Lung (tissue), 12 donors: ENCODE measurements around the gene KLHDC9. TPM values are rescaled to one million over a fixed set of nuclear protein-coding genes. Genes with fewer than 3 reads are reported as not detected.
"Not testable (repeated sequence)": the region's sequence is repeated elsewhere in the genome, so short reads cannot be mapped to it uniquely, and the experiment has no call there.

Source experiments
- ATAC-seq: fragments of 200-7000 bp; cut with Tn5 transposase; one replicate; pipeline ENCODE4 v1.9.1; 2020; ENCODE audit warnings: moderate number of reproducible peaks; ENCODE audit not compliant: insufficient read depth, low FRiP score
- DNase-seq, 3 donors: peaks; one replicate each; pipeline ENCODE4 v3.0.0-alpha.2; 2013 to 2017
- H3K27ac ChIP-seq, 2 donors: one replicate each; pipeline ENCODE4 v1.5.1; 2013; ENCODE audit warnings: mild to moderate bottlenecking in 2 of 2, moderate library complexity in 2 of 2, control low read depth in 1 of 2, inconsistent platforms in 1 of 2, low read depth in 1 of 2, low read length in 1 of 2
- H3K27me3 ChIP-seq, 3 donors: one replicate each; pipeline ENCODE4 v1.5.1; 2013; ENCODE audit warnings: low read length in 2 of 3; ENCODE audit not compliant: control insufficient read depth in 3 of 3, insufficient read depth in 3 of 3
- H3K36me3 ChIP-seq, 4 donors: one replicate each; pipeline ENCODE4 v1.5.1; 2013; ENCODE audit warnings: low read length in 4 of 4, mild to moderate bottlenecking in 1 of 4, moderate library complexity in 1 of 4; ENCODE audit not compliant: control insufficient read depth in 4 of 4, insufficient read depth in 4 of 4
- H3K4me1 ChIP-seq, 5 donors: one replicate each; pipeline ENCODE4 v1.5.1; 2013; ENCODE audit warnings: low read length in 5 of 5, mild to moderate bottlenecking in 2 of 5, moderate library complexity in 1 of 5; ENCODE audit not compliant: control insufficient read depth in 5 of 5, insufficient read depth in 5 of 5
- H3K4me3 ChIP-seq: one replicate; pipeline ENCODE4 v1.5.1; 2013; ENCODE audit warnings: mild to moderate bottlenecking, control low read depth, moderate library complexity
- H3K9ac ChIP-seq, 2 donors: one replicate each; pipeline ENCODE4 v1.5.1; 2013; ENCODE audit warnings: low read length in 2 of 2, control low read depth in 1 of 2; ENCODE audit not compliant: insufficient read depth in 1 of 2
- H3K9me3 ChIP-seq, 4 donors: one replicate each; pipeline ENCODE4 v1.5.1; 2013; ENCODE audit warnings: low read length in 3 of 4, mild to moderate bottlenecking in 1 of 4, moderate library complexity in 1 of 4; ENCODE audit not compliant: control insufficient read depth in 4 of 4, insufficient read depth in 3 of 4
- CTCF ChIP-seq: IDR thresholded peaks from 2 replicates; pipeline ENCODE4 v1.5.1; 2012; ENCODE audit warnings: mild to moderate bottlenecking; ENCODE audit errors: control extremely low read depth, extremely low read depth
- WGBS, 2 donors: extraction: QIAGEN DNeasy Blood & Tissue Kit; methylation state at CpG; one replicate each; pipeline ENCODE4 v1.1.7; 2013; 5-methylcytosine and 5-hydroxymethylcytosine counted together
- polyA plus RNA-seq, 2 donors: library from polyadenylated mRNA; stranded (reverse); fragments of 200-250 nt; gene quantifications; one replicate each; pipeline ENCODE4 v1.2.1, GENCODE V29; 2013
- total RNA-seq, 2 donors: library from RNA; depleted of rRNA in 1 of 2; stranded (reverse); fragments of >200 nt in 1 of 2; gene quantifications; one replicate each; pipeline ENCODE4 v1.2.1, GENCODE V29; 2014 to 2021
- donor health status: control.
- donor health status: control.
- donor health status: Bipolar disorder and iron deficiency.
- donor health status: healthy.
- donor health status: DM: yes; HTN: yes; CAD: no.

The KLHDC9 gene
- total and polyA plus RNA-seq, 4 donors, result 5.8 to 13.0 (median 7.8) TPM

- Histone ChIP-seq H3K9ac (no peak overlapping the region), H3K36me3 (peaks cover 0 to 3% (median 0%) of the 10 kb centered on the region in 4 donors), H3K27ac (no peak overlapping the region), H3K27me3 (peaks cover 0 to 3% (median 2%) of the 10 kb centered on the region in 3 donors), H3K4me1 (no peaks in the 10 kb centered on the region), H3K9me3 (no peaks in the 10 kb centered on the region), H3K4me3 (no peak overlapping the region)
- ATAC-seq (no peak), DNase-seq (no peak)
- 81% methylated on average over 6 of the region's 6 CpGs for WGBS, 2 donors
- TF ChIP-seq CTCF, result no peak
Observed at GRCh38 chr1:161059293-161059692, 38.9 kb upstream of the KLHDC9 start.

- H3K9ac ChIP-seq, result no peak overlapping the region
- H3K36me3 ChIP-seq, result no peaks in the 10 kb centered on the region
- no peaks in the 10 kb centered on the region for H3K4me1 ChIP-seq
- peaks cover 0 to 4% (median 3%) of the 10 kb centered on the region in 3 donors for H3K27me3 ChIP-seq
- H3K27ac ChIP-seq, result no peak overlapping the region
- TF ChIP-seq CTCF, result no peak
- WGBS, 2 donors, result 95 to 98% methylated on average over 4 of the region's 4 CpGs
- no peaks in the 10 kb centered on the region for H3K9me3 ChIP-seq
- no peak for DNase-seq
- H3K4me3 ChIP-seq, result no peak overlapping the region
- no peak for ATAC-seq
Observed at GRCh38 chr1:161061419-161061818, 36.7 kb upstream of the KLHDC9 start.

GRCh38 chr1:161063936-161064335 is 34.2 kb upstream of the KLHDC9 start:
- H3K9me3 ChIP-seq, H3K4me3 ChIP-seq, H3K36me3 ChIP-seq, ATAC-seq, H3K27me3 ChIP-seq, DNase-seq, H3K27ac ChIP-seq, H3K4me1 ChIP-seq, H3K9ac ChIP-seq: not testable (repeated sequence)
- 71 to 84% methylated on average over 6 of the region's 6 CpGs for WGBS, 2 donors

- H3K36me3 ChIP-seq, H3K4me3 ChIP-seq, ATAC-seq, DNase-seq, H3K9ac ChIP-seq, H3K9me3 ChIP-seq, H3K4me1 ChIP-seq, H3K27ac ChIP-seq, H3K27me3 ChIP-seq: not testable (repeated sequence)
- WGBS, 2 donors, result 95% methylated on average over 7 of the region's 7 CpGs
Observed at GRCh38 chr1:161065681-161066080, 32.5 kb upstream of the KLHDC9 start.

- no peak for TF ChIP-seq CTCF
- WGBS, 2 donors, result 70 to 75% methylated on average over 3 of the region's 3 CpGs
- ATAC-seq (no peak), DNase-seq (no peak)
- Histone ChIP-seq H3K36me3 (no peaks in the 10 kb centered on the region), H3K4me3 (no peak overlapping the region), H3K4me1 (peaks cover 0 to 2% (median 0%) of the 10 kb centered on the region in 5 donors), H3K27me3 (peaks cover 0 to 4% (median 3%) of the 10 kb centered on the region in 3 donors), H3K9me3 (no peaks in the 10 kb centered on the region), H3K27ac (no peak overlapping the region), H3K9ac (no peak overlapping the region)
Observed at GRCh38 chr1:161066694-161067093, 31.5 kb upstream of the KLHDC9 start.
